OCI-M1 (cell line): ENCODE results near the gene MBNL1.

ENCODE experiments used
- DNase-seq: peaks from one replicate; lab custom pipeline; 2025; lab: John Stamatoyannopoulos, UW

Gene MBNL1

GRCh38 chr3:152272771-152273242, 4.1 kb downstream of the MBNL1 start:
- DNase-seq, result peak; percentile 30

DNA sequence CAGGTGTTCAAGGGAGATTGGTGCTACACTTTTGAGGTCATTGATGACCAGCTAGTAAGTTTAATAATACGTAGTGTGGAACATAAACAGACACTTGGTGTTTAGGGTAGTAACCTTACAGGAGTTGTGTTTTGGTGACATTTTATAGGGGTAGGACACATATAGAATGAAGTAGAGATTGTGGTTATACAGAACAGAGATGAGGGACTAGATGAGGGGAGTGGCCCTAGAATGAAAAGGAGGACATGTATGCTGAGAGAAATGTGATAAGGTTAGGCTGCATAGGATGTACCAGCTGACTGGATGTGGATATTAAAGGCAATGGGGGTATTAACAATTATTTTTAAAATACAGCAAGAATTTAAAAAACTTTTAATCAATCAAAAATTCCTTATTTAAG, 8.0 kb downstream of the MBNL1 start:
- DNase-seq, result peak; percentile 27

DNA sequence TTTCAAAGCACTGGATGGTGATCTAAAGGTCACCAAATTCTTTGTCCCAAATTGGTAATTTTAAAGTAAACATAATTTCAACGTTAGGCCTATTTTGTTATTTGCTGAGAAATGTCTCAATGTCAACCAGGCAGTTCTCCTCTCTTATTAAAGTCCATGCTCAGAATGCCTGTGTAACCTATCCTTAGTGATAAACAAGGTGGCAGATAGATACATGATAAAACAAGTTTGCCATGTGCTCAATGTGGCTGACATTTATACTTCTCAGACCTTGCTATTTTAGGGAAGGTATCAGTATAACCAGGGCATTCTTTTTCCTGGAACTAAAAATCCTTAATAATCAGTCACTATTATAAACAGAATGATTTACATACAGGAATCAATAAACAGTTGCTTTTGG, 8.5 kb downstream of the MBNL1 start:
- no peak for DNase-seq

DNA sequence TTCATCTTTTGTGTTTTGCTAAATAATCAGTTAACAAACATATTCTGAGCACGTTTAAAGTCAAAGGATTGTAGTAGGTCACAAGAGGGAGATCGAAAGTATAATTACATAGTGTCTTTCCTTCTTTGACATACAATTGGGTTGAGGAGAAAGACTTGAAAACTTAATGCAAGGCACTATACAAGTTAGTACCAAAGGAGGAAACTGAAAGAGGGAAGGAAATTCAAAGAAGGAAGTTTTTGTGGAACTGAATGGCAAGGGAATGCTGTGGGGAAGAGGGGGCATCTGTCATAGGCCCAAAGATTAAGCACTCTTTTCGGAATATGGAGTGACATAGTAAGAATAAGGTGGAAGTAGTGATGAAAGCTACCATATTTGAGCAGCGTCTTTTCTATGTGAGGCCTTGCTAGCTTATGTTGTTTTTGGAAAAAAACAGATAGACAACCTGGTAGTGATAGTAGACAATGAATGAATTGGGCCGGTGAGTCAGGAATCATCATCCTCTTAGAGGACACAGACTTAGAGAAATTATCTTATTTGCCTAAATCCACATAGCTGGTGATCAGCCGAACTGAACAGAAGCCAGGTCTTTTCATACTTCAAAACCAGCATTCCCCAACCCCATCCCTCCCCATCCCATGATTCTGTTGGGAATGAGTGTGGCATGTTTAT, 10.2 kb downstream of the MBNL1 start:
- no peak for DNase-seq

DNA sequence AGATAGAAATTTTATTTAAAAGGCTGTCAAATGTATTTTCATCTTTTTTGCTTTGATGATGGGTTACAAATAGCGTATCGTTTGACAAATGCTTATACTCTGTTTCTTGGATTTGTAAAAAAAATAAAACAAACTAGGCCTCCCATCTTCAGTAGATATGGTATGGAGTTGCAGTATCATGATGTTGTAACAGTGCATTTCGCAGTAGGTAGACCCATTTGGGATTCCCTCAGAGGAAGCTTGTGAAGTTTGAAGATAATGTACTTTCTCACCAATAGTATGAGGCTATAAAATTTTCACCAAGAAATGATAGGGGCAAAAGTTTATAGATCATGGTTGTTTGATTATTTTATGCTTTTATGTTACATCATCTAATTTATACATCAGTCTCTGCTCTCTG, 10.8 kb downstream of the MBNL1 start:
- no peak for DNase-seq

DNA sequence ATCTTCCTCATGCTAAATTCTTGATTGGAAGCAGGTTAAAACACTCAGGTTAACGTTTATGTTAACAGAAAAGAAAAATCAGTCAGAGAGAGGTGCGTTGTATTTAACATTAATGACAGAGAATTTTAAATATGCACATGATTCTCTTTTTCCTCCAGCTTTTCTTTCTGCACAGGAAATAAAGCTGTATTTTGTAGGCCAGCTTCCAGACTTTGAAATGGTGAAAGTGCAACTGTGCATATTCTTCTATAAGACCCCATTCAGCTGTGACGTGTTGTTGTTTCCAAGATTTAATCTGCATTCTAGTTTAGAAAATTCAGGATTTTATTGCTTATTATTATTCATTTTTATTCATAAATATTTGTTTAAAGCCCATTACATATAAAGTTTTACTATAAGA, 11.8 kb downstream of the MBNL1 start:
- DNase-seq, result no peak

DNA sequence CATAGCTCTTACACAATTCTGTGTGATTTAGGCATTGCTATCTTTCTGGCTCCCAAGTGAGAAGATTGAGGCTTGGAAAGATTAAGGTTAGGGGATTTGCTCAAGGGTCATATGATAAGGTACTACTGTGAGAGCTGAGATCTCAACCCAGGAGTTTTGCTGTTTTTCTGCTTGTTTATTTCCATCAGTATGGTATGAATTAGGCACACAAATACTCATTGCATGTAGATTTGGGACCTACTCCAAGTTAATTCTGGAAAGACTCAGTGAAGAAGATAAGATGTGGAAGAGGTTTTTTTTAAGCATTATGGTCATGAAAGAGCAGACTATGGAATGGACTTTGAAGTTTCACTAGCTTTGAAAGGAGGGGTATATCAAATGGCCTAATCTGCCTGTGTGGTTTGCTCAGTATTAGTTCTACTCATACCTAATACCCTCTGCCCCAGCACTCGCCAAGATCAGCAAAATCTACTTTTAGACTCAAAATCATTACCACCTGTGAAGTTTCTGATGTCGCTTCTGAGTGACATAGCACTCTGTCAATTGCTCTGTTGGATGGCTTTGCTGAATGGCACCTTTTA, 12.5 kb downstream of the MBNL1 start:
- DNase-seq, result peak; percentile 25

DNA sequence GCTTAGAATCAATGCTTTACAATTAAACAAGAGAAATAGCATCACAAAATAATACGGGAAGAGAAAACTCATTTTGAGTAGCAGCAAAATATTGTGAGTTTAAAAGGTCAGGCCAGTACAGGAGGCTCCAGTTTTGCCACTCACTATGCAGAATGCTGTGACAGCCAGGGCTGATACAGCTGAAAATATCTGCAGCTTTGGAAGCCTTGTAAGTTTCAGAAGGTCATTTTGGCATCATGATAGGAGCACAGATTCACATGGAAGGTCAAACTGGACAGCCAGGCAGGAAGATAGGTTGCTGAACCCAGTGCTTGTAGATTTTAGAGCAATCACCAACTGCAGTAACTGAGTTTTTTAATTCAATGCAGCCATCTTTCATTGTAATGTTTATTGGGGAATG, 14.1 kb downstream of the MBNL1 start:
- no peak for DNase-seq

- no peak for DNase-seq
These were observed 15.0 kb downstream of the MBNL1 start for GRCh38 chr3:152283492-152284381.

DNA sequence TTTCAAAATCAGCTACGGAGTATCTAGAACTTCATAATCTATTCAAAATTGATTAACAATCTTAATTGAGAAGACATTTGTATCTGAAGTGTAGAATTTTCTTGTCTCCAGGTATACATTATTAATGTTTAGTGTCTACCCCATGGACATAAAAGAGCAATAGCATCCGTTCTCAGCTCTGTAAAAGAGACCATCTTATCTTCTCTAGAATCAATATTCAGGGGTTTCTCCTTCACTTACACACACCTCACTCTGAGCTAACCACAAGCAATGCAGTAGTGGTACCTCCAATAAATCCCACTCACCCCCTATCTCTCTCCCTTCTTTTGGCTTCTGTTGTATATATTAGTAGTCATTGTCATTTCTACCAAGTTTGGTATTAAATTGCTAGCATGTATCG, 16.2 kb downstream of the MBNL1 start:
- DNase-seq, result no peak

GRCh38 chr3:152285509-152285908, 16.8 kb downstream of the MBNL1 start:
- no peak for DNase-seq

GRCh38 chr3:152287898-152288576, 19.3 kb downstream of the MBNL1 start:
- no peak for DNase-seq

- DNase-seq, result no peak
These were observed 20.0 kb downstream of the MBNL1 start for GRCh38 chr3:152288681-152289080.

- DNase-seq, result no peak
These were observed 21.0 kb downstream of the MBNL1 start for GRCh38 chr3:152289708-152290107.

DNA sequence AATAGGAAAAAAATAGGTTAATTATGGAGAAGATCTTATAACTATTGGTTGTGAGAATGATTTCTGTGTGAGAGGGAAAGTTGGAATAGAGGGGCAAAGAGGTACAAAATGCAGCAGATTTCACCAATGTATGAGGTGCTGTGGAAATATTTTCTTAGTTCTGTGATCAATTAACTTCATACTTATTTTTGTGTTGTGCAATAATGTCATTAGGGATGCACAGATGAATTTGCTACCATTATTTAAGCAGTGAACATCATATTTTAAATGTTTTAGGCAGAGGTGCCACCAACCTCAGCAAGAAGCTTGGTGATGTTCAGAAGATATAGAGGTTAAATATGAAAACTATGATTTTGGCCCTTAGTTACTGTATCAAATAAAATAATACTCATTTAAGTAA, 21.6 kb downstream of the MBNL1 start:
- no peak for DNase-seq

- no peak for DNase-seq
These were observed 22.5 kb downstream of the MBNL1 start for GRCh38 chr3:152291238-152291637.

GRCh38 chr3:152291649-152292066, 22.9 kb downstream of the MBNL1 start:
- DNase-seq, result no peak

GRCh38 chr3:152292366-152292765, 23.6 kb downstream of the MBNL1 start:
- DNase-seq, result no peak

DNA sequence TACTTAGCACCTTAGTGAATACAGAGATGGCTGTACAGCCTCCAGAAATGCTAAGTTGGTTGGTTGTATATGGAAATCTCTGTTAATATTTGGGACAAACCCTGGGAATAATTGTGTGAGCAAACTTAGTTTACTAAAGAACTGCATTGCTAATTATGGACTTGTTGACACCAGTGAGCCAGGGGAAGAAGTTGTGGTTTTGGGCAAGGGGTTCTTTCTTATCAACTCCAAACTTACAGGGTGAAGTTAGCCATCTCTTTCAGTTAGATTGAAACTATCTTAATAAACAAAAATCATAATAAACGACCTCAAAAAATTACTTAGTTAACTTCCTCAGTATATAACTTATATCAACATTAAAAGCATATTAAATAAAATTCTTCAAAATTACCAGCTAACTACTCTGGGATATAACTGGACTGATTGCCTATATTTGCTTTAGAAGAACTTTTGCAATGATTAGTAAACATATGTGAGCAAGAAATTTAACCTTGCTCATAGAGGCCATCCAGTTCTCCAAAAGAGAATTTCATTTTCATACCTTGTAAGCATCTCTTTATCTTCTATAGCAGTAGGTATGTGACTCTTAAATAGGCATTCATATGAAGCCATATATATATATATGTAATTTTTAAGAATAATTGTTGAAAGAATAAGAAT, 24.7 kb downstream of the MBNL1 start:
- DNase-seq, result peak; percentile 39

DNA sequence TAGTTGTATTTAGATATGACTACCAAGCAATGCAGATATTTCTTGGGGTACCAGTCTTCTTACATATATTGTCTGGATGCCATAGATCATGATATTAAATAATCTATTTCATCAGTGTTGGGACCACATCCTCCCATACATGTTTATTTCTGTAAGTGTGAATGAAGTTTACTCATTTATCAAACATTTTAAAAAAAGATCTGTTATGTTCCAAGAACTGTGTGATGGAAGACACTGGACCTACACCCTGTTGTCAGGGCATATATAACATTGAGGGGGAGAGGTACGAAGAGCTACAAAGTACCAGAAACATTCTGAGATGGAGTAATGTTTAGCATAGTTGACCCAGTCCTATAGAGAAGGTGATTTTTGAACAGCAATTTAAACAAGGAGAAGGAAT, 26.6 kb downstream of the MBNL1 start:
- no peak for DNase-seq

- no peak for DNase-seq
These were observed 27.1 kb downstream of the MBNL1 start for GRCh38 chr3:152295806-152296205.

DNA sequence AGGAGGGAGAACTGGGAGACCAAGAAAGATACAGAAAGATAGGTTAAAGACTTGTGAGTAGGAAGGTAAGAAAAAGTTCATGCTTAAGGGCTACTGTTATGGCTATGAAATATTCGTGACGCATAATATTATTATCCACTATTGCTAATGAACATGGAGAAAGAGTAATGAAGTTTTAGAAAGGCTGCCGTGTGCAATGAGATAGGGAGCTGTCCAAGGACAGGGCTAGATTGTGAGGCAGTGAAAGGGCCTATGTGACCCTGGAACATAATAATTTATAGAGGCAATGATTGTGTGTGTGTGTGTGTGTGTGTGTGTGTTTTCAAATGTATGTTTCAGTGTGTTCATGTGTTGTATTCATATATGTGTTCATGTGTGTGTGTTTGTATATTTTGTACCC, 27.7 kb downstream of the MBNL1 start:
- DNase-seq, result no peak
